SK-N-MC (cell line): Measurements from ENCODE around the gene PLXNA4.

Source experiments
- EZH2 ChIP-seq: fragments of 200-600 bp; sonication (generic); IDR thresholded peaks from one replicate; pipeline ENCODE4 v1.6.1; 2017; ENCODE audit warnings: antibody characterized with exemption
- FOXP2 ChIP-seq: optimal IDR thresholded peaks from 2 replicates; pipeline ENCODE3; 2011; ENCODE audit warnings: mild to moderate bottlenecking, moderate library complexity; ENCODE audit not compliant: insufficient read depth; ENCODE audit errors: extremely low read length, control extremely low read depth
- POLR2AphosphoS5 ChIP-seq: IDR thresholded peaks from 2 replicates; pipeline ENCODE4 v1.6.1; 2012; ENCODE audit warnings: mild to moderate bottlenecking, low read depth, low read length, borderline replicate concordance

GRCh38 chr7:132098327-132098726 lies 477.9 kb downstream of the PLXNA4 start:
- TF ChIP-seq EZH2 (no peak), POLR2AphosphoS5 (no peak), FOXP2 (no peak)
